Measurements from ENCODE around the gene EDN1.

DNA sequence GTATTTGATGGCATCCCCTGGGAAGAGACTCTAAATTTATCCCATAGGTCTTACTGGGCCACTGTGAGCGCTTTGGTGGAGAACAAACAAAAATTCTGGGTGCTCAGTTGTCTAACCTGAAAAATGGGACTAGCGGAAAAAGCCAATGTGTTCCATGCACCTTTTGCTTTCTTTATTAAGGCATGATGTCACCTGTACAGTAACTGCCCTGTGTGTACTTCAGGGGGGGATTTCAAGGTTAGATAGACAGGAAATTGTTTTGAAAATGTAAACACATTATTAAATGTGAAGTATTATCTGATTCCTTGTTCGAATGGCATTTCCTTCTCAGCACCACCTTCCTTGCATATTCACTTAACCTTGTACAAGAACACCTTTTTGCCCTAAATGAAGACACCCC is 1.2 kb upstream of the EDN1 start:
- TF ChIP-seq CTCF (conservative IDR thresholded peaks at IDR 0.05 in 1 of 2, IDR thresholded peaks at IDR 0.05 in 1 of 2; ENCODE audit: low read depth in 1 of 2, low read length in 2 of 2) = no peak
- TF ChIP-seq EZH2 (IDR thresholded peaks at IDR 0.05; ENCODE audit: low read length, missing control alignments) = no peak

All from fibroblast of lung (primary cell).